CD4-positive, alpha-beta T cell treated with Interleukin-12 subunit alpha and Interleukin-12 subunit beta, for 1 hour (primary cell): ENCODE measurements around the gene RNLS.
"Not testable (repeated sequence)": the region's sequence is repeated elsewhere in the genome, so short reads cannot be mapped to it uniquely, and the experiment has no call there.

ENCODE experiments used
- DNase-seq: peaks from one replicate; pipeline ENCODE4 v3.0.0-alpha.2; 2020

Gene RNLS

DNA sequence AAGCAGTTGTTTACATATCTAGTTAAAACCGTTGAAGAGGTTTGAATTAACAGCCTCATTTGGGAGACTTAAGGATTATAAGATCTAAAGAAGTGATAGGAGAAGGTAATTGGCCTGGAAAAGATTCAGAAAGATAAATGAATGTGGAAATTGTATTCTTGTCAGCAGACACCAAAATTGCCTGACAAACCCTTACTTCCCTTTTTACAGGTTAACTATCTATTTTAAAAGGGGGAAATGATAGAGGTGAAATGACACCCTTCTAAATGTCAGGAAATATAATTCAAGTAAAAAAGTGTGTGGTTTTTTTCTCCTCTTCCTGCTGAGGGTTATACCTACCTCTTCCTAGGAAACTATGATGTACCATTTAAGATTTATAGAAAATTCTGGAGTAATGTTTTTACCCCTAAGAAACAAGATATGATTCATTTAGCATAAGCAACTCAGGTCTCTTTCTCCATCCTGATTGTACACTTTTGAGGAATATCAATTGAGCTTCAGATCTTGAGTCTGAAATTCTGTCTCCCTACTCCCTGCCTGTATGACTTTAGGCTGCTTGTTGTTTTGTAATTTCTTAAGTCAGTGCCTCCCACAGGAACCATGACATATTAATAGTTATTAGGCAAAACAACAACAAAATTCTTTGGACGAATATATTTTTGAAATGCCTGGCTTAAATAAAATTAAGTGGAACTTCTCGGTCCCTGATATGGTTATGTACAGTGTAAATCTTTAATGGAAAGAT is 250.4 kb downstream of the RNLS start:
- DNase-seq, result no peak

DNA sequence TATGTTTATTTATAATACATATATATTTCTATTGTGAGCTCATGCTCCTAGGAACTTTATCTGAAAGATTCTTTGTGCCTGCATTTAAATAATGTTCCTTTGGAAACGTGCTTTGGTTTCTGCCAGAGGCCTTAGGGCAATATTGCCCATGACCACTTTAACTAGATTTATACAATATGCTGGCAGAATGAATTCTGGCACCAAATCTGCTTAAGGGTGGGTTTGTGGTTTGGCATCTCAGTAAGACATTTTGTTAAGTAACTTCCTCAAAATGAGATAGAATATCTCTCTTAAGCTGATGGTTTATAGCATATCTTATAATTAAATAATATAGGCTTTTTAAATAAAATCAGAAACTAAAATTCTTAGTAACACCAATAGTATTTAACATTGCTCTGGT is 252.9 kb downstream of the RNLS start:
- no peak for DNase-seq

DNA sequence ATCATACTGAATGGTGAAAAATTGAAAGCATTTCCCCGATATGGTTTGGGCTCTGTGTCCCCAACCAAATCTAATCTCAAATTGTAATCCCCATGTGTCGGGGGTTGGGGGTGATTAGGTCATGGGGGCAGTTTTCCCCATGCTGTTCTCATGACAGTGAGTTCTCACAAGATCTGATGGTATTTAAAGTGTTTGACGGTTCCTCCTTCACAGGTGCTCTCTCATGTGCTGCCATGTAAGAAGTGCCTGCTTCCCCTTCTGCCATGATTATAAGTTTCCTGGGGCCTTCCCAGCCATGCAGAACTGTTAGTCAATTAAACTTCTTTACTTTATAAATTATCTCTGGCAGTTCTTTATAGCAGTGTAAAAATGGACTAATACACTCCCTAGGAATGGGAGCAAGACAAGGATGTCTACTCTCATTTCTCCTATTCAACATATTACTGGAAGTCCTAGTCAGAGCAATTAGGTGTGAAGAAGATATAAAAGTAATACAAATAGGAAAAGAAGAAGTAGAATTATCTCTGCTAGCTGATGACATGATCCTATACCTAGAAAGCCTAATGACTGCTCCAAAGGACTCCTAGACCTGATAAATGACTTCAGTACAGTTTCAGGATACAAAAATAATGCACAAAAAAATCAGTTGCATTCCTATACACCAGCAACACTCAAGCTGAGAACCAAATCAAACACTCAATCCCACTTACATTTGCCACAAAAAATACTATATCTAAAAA is 260.6 kb downstream of the RNLS start:
- DNase-seq, result no peak

DNA sequence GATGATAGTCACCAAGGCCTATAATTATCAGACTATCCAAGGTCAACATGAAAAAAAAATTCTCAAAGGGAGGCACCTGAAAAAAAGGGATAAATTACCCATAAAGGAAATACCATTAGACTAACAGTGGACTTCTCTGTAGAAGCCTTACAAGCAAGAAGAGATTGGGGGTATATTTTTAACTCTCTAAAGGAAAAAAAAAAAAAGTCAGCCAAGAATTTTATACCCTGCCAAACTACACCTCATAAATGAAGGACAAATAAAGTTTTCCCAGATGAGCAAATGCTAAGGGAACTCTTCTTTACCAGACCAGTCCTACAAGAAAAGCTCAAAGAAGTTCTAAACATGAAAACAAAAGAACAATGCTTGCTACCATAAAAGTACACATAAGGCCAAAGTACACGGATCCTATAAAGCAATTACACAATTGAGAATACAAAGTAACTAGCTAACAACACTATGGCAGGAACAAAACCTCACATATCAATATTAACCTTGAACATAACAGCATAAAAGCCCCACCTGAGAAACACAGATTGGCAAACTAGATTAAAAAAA is 263.1 kb downstream of the RNLS start:
- no peak for DNase-seq

DNA sequence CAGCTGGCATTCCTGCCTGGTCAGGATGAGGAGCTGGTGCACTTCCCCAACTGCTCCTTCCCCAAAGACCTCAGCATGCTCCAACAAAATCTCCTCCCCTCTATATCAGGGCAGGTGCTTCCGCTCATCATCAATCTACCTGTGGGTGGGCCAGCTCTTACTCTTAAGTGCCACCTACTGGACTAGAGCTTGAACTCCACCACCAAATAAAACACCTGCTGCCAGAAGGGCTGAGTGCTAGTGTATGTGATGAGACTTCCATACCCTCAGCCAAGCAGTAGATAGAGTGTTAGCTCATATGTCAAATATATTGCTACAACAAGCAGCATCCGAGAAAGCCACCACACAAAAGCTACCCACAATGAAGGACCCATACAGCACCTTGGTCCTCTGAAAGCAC is 264.3 kb downstream of the RNLS start:
- DNase-seq, result peak; percentile 12

DNA sequence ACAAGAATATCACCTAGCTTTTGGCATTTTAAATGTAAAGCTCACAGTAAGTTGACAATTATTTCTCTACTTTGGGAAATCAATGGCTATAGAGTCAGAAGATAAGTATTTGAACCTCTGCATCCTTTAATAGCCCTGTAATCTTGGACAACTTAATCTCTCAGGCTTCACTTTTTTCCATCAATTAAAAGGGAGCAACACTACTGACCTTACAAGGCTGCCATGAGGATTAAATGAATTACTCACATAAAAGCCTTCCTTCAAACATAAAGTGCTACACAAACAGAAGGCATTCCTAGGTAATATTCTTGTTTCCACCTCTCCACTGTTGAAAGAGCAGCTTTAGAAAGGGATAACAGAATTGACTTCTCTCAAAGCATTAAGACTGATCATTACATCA is 266.0 kb downstream of the RNLS start:
- no peak for DNase-seq

DNA sequence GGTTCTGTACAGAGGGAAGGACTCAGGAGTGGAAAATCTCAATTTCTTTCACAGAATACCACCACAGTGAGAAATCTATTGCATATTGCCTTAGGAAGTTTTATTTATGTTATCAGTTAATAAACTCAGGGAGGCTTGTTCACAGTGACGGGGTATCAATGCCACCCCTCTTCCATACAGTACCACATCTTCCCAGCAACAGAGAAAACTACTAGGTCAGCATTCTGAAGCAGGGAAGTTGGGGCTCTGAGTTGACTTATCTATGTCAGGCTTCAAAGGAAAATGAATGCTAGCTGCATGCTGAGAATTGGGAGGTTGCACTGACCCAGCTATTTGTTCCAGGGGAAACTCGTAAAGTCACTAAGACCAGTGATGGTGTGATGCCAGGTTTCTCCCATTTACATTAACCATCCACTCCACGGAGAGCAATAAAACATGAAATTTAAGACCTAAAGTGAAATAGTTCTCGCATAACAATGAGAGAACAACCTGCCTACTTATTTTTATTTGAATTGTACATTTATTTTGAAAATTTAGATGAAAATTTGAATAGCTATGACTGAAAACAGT is 266.7 kb downstream of the RNLS start:
- no peak for DNase-seq

DNA sequence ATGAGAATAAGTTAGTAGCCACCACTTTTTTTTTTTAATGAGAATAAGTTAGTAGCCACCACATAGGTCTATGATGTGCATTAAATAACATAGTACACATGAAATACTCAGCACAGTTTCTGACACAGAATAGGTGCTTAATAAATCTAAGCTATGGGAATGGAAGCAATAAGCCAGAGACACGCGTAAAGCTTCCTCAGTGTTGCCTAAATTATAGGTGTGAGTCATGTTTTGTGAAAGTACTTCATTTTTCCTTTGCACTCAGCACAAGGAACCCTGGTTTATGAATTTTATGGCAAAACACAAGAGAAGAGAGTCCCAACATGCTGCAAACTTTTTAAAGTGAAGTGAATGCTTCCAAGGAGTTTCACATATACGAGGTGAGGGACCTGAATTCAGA is 267.4 kb downstream of the RNLS start:
- DNase-seq, result no peak

DNA sequence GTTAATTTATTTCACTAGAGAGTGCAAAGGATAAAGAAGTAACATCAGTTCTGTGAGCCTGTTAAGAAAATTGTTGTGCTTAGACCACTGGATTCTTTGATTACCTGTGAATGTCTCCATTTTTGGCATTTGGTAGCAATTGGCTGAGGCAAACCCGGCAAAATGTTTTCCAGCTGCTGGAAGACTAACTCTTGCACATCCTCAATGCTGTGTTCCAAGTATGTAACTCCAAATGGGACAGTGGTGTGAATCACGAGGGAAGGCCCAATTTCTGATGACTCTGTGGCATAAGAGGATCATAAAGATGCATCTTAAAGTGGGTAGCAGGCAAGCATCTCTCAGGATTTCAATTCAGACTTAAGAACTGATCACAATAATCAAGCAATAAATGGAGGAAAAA is 268.8 kb downstream of the RNLS start:
- DNase-seq, result no peak

DNA sequence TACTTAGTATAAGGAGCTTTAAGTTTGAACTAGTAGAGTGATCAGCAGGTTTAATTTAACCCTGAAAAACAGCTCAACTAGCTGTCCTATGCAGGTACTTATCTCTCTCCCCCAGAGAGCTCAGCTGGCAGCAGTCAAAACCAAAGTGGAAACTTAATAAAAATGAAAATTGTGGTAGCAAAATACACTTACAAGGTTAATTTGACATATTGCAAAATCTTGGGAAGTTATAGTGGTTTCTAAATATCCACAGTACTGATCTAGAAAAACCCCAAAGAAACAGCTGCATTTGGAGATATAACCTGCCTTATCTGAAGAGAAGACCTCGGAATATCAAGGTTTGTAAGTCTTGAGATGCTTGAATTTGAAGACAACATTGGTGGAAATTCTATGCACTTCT is 269.2 kb downstream of the RNLS start:
- no peak for DNase-seq

DNA sequence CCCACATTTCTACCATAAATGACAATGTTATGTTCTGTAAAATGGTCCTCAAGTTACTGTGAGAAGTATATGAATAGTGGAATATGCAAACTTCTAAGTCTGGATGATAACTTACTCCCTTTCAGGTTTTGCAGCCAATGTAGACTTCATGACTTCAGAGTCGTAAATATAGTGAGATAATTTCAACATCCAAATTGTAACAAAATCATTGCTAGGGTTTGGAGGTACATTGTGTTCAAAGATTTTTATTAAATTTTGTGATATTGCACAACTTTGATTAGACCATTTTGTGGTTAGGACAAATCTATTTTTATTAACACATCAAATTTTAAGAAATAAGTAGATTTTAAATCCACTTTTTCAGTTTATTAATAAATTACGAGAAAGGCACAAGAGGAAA is 270.3 kb downstream of the RNLS start:
- no peak for DNase-seq

DNA sequence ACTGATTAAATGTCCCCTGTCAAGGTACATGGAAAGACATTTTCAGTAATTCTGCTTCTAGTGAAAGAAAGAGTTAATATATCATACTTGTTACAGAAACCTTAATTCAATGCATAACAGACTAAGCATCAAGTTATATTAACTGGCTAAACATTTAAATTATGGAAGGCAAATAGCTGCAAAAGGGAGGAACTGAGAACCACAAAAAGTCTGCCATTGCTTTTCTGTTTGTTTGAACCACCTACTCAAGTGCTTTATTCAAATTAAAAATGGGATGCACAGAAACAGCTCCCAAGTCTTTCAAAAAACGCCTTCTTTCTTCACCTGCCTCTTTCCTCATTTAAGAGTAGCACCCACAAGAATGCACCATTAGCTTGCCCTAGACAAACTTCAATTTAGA is 271.9 kb downstream of the RNLS start:
- no peak for DNase-seq

DNA sequence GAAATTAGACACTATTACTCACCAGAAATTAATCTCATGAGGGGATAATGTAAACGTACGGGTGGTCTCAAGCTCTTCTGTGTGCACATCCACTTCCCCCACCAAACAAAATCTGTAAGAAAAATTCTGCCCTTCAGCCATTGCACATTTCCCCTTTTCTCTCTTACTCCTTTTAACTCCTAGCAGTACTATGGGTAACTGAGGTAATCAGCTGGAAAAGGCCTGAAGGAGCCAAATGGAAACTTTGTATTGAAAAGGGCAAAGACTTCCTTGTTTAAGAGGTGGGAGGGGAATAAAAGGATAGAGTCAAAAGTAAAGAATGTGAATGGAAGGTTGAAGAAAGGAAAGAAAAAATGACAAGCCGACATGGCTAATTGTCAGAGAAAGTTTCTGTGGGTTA is 273.8 kb downstream of the RNLS start:
- DNase-seq, result no peak

DNA sequence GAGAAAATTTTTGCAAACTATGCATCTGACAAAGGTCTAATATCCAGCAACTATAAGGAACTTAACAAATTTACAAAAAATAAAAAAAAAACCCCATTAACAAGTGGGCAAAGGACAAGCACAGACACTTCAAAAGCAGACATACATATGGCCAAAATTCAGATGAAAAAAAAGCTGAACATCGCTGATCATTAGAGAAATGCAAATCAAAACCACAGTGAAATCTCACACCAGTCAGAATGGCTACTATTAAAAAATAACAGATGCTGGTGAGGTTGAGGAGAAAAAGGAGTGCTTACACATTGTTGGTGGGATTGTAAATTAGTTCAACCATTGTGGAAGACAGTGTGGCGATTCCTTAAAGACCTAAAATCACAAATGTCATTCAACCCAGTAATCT is 274.8 kb downstream of the RNLS start:
- DNase-seq, result not testable (repeated sequence)

DNA sequence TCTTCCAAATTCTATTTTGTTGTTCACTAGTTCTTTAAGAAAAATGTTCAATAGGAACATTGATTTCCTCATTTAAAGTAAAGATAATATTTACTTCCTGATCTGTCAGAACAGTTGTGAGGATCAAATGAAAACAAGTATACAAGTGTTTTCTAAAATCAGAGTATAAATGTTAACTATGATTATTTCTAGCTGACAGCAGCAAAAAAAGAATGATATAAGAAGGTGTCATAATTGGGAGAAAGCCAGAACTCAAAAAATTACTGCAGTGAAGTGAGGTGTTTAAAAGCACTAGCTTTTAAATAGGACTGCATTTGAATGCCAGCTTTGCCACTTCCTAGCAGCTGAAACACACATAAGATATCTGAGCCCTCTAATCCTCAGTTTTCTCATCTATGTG is 283.3 kb downstream of the RNLS start:
- DNase-seq, result no peak

DNA sequence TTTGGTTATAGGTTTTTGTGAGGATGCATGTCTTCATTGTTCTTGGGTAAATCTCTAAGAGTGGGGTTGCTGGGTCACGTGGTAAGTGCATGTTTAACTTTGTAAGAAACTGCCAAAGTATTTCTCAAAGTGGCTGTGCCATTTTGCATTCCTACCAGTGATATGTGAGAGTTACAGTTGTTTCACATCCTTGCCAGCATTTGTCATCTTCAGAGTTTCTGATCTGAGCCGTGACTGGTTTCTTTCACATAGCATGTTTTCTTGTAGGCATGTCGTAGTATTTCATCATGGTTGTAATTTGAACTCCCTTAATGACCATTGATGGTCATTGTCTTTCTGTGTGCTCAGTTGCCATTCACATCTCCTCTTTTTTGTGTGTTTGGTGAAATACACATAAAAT is 286.0 kb downstream of the RNLS start:
- no peak for DNase-seq

DNA sequence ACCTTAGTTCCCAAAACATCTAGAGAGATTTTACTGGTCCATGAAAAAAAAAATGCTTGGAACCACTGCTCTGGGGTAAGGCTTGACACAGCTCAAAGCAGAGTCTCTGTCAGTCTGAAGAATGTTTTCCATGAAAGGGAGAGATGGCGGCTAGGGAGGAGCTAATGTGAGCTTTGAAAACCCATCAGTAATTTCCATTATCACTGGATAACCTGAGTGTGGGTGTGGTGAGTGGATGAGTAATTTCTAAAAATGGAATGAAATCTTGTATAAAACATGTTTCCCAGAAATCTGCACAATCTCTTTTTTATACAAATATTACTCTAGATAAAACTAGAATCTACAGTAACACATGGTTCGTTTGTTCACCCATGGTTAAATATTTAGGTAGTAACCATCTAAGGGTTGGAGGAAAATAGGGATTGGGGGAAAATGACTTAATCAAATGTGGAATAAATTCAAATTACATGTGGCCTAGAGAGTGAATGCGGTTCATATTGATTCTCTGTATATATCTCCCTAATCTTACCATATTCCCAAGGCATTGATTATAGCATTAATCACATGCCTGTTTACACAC is 289.4 kb downstream of the RNLS start:
- no peak for DNase-seq

DNA sequence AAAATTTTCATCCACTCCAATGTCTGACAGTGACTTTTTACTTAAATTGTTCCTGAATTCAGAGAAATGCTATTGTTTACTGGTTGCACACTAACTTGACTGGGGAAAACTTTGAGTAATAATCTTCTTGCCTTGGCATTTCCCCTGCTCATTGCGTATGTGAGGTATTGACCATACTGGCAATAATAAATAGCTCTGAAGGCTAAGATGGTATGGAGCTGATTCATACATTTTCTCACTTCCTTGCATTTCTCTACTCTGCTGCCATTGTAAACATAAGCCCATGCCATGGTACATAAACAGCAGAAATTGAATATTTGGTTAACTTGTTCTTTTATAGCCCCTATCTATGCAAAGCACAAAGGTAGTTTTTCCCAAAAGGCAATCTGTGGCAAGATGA is 290.0 kb downstream of the RNLS start:
- no peak for DNase-seq

DNA sequence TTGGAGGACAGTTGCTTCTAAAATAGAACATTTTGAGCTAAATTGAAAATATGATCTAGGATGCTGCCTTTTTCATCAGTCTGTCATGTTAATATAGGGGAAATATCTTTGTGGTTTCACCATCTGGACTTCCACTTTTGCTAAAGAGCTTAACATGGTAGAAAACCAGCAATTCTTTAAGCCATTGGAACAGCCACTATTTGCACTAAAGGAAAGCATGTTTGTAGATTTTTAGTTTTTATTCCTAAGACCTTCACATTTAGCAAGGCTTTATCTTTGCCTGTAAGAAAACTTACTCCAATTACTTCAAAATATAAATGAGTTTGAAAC is 291.0 kb downstream of the RNLS start:
- DNase-seq, result no peak

DNA sequence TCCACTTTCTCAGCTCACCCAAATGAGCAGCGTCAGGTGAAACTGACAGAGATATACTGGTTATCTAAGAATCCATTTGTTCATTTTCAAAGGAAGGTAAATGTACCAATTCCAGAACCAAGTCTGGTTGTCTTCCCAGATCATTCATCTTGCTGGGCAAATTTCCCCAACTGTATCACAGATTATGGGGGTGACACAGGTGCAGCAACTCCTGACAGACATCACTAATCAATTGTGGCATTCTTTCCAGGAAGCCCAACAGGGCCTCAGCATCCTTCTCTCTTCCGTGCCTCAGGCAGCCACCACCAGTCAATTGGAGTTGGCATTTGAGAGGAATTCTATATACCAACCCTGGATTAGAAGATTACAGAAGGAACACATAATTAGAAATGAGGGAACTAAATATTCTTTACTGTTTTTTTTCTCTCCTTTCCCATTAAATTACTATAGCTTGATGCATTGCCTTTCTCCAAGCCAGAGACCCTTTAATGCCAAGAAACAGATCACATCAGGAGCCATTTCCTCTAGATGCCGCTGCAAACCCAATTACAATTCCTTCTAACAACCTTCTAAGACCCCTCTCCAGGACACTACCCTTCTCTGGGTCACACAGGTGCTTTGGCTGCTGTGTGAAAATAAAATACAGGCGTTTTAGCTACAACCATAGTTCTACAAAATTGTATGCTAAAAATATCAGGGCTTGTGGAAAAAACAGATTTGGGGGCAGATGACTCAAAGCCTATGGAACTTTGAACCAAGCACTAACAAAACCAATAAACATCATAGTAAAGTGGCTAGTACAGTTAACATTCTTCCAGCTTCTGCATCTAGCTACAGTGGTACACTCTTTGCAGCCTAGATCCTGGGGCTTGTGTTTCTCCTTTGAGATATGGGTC is 291.6 kb downstream of the RNLS start:
- no peak for DNase-seq

DNA sequence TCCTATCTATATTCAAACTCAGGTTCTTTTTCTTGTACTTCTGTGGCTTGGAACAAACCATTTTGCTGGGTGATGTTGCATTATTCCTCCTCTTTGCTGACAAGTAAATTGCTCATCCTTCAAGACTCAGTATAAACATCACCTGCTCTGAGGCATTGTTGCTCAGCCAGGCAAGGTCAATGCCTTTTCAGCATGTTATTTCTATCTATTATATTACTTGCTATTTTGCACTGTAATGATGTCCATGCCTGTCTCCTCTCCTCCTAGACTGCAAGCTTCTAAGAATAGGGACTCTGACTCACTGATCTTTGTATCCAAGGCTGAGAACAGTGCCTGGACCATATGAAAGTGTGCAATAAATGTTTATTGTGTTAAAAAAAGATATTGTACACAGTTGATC is 293.8 kb downstream of the RNLS start:
- DNase-seq, result no peak

DNA sequence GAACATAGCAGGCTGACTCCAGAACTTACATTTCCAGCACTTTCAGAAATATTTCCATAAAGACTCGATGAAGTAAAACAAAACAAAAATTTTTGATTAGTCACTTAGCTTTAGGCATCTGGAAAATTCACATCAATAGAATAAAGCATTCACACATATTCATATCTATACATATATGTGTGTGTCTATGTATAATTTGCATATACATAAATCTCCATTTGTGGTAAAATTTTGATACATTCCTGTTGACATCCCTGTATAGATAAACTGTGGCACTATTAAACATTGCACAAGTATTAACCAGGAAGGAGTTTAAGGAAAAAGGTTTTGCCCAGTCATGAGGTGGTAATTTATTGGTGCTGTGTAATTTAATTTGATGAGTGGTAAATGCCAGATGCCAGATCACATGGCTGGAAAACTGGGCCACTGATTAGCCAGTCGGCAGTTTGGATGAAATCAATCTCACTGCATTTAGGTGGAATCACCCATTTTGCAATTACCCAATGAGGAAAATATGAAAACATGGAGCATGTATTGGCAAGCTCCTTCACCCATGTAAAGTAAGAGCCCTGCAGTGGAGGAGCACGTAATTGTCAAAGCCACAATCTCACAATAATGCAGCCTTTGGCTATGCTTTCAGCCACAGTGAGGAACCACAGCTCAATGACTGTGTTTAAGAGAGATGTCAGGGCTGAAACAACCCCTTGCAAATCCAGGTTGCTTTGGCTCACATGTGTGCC is 294.6 kb downstream of the RNLS start:
- DNase-seq, result no peak
